22Rv1 (cell line): ENCODE measurements around the gene ENAH.

Experiments
- ZFX ChIP-seq: fragments of 450-650 bp; IDR thresholded peaks from 2 replicates; pipeline ENCODE4 v1.6.1; 2017; ENCODE audit warnings: antibody characterized with exemption, borderline replicate concordance
- TF ChIP-seq, protein P1 (sequence below): fragments of 450-650 bp; IDR thresholded peaks from 2 replicates; pipeline ENCODE4 v1.5.1; 2017; ENCODE audit warnings: mild to moderate bottlenecking

DNA sequence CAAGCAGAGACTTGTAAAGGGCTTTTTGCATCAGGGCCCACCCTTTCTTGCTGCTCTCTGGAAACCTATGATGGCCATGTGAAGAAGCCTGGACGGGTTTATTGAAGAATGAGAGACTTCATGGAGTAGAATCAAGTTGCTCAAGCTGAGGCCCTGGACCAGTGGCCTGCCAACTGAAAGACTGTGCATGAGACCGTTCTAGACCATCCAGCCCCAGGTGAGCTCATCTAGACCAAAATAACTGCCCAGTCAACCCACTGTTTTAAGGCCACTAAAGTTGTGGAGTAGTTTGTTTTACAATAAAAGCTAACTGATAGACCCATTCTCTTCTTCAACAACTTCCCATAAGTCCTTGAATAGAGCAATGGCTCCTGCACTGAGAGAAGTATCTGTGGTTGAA is 11.8 kb upstream of the ENAH start:
- TF ChIP-seq, protein P1, sequence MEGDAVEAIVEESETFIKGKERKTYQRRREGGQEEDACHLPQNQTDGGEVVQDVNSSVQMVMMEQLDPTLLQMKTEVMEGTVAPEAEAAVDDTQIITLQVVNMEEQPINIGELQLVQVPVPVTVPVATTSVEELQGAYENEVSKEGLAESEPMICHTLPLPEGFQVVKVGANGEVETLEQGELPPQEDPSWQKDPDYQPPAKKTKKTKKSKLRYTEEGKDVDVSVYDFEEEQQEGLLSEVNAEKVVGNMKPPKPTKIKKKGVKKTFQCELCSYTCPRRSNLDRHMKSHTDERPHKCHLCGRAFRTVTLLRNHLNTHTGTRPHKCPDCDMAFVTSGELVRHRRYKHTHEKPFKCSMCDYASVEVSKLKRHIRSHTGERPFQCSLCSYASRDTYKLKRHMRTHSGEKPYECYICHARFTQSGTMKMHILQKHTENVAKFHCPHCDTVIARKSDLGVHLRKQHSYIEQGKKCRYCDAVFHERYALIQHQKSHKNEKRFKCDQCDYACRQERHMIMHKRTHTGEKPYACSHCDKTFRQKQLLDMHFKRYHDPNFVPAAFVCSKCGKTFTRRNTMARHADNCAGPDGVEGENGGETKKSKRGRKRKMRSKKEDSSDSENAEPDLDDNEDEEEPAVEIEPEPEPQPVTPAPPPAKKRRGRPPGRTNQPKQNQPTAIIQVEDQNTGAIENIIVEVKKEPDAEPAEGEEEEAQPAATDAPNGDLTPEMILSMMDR = no peak
- TF ChIP-seq ZFX = no peak
